Measurements from ENCODE around the gene KLC1. TPM values are rescaled to one million over a fixed set of nuclear protein-coding genes. Genes with fewer than 3 reads are reported as not detected.
A peak's percentile ranks its signal among the peaks of the same experiment; 100 is the strongest.

The KLC1 gene
- polyA plus RNA-seq, 2 of the 4 experiments (the other 2 are of a cell fraction) = 81.8 to 150 TPM

DNA sequence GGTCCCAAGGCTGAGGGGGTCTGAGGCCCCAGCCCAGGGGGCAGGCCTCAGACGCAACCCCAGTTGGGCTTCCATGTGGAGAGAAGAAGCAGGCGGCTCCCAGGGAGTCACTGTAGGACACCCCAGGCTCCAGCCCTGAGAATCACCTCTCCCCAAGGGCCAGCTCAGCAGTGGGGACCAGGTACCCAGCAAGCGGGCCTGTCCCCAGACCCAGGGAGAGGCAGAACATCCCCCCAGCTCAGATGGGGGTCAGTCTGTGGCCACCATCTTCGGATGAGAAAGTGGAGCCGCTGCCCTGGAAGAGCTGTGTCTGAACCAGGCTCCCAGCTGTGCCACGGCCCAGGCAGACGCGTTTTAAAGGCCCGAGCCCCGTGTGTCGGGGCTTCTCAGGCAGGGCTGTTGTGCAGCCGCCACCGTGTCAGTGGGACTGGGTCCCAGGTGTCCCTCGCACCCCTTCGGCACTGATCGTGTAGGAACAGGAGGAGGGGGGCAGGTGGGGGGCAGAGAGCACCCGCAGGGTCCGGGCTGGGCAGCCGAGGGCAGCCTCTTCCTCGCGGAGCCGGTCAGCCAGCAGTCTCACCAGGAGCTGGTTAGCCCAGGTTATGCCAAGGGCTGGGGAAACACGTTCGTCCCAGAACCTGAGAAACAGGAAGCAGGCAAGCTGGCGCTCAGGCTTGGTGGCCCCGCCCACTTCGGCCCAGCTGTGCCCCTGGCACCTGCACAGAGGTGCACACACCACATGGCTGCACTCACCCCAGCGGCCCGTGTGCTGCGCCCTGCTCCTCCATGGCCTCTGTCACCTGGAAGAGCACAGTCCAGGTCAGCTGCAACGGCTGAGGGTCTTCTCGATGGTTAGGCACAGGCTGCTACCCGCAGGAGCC, 69.6 kb downstream of the KLC1 start:
- Histone ChIP-seq H3K4me3 (no peak overlapping the region), H3K4me1 (peaks cover under 1% of the 10 kb centered on the region; the same call in 1 of the 3 replicates), H3K9me3 (no peaks in the 10 kb centered on the region), H3K27ac (no peak overlapping the region), H3K4me2 (no peak overlapping the region)
- 94% methylated on average over 14 of the region's 33 CpGs for WGBS (ENCODE audit: missing lambda C conversion rate)
- TF ChIP-seq POLR2AphosphoS2 (conservative IDR thresholded peaks at IDR 0.05; ENCODE audit: low read length) = 0 out of 2 replicates have a peak, but pooled peaks have one; percentile 49
- TF ChIP-seq MAFK (IDR thresholded peaks at IDR 0.05; ENCODE audit: partially characterized antibody) = no peak
- FAIRE-seq (no peak), ATAC-seq (peak in 1 of 2 experiments; percentile 5; a peak in 3 of 6 replicates), DNase-seq (ENCODE audit: low read depth in 1 of 2, low spot score in 1 of 2) (no peak)
- POLR2A ChIA-PET = no interaction called here
- CTCF ChIA-PET = interaction anchor here (0.6 to 1.6 kb wide), 4 partner anchors 13 to 32 kb away, joined by 3 to 6 read pairs (median 3); no protein-coding TSS in a partner anchor

- FAIRE-seq (no peak), ATAC-seq (no peak), DNase-seq (ENCODE audit: low read depth in 1 of 2, low spot score in 1 of 2) (no peak)
- TF ChIP-seq FOXS1 (CRISPR knock-in tag; IDR thresholded peaks at IDR 0.05) = no peak
- no peak for TF ChIP-seq CBX2 (IDR thresholded peaks at IDR 0.05; ENCODE audit: borderline replicate concordance, low read depth)
- TF ChIP-seq ZC3H11A (IDR thresholded peaks at IDR 0.05) = no peak
- TF ChIP-seq, protein P1, sequence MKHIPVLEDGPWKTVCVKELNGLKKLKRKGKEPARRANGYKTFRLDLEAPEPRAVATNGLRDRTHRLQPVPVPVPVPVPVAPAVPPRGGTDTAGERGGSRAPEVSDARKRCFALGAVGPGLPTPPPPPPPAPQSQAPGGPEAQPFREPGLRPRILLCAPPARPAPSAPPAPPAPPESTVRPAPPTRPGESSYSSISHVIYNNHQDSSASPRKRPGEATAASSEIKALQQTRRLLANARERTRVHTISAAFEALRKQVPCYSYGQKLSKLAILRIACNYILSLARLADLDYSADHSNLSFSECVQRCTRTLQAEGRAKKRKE (CRISPR knock-in tag; IDR thresholded peaks at IDR 0.05; ENCODE audit: low read depth) = no peak
- no peak for TF ChIP-seq GATA3 (IDR thresholded peaks at IDR 0.05; ENCODE audit: borderline replicate concordance)
- no peak for TF ChIP-seq CHD2 (IDR thresholded peaks at IDR 0.05; ENCODE audit: low read length, partially characterized antibody)
- TF ChIP-seq, protein P2, sequence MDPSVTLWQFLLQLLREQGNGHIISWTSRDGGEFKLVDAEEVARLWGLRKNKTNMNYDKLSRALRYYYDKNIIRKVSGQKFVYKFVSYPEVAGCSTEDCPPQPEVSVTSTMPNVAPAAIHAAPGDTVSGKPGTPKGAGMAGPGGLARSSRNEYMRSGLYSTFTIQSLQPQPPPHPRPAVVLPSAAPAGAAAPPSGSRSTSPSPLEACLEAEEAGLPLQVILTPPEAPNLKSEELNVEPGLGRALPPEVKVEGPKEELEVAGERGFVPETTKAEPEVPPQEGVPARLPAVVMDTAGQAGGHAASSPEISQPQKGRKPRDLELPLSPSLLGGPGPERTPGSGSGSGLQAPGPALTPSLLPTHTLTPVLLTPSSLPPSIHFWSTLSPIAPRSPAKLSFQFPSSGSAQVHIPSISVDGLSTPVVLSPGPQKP (IDR thresholded peaks at IDR 0.05; ENCODE audit: low read depth, low read length) = no peak
- TF ChIP-seq ZNF302 (CRISPR knock-in tag; IDR thresholded peaks at IDR 0.05) = no peak
- TF ChIP-seq MAFK (IDR thresholded peaks at IDR 0.05; ENCODE audit: partially characterized antibody) = no peak
- TF ChIP-seq USF2 (IDR thresholded peaks at IDR 0.05) = no peak
- TF ChIP-seq JUNB (IDR thresholded peaks at IDR 0.05) = no peak
- WGBS (ENCODE audit: missing lambda C conversion rate) = 96% methylated on average over 13 of the region's 17 CpGs
- ChIA-PET POLR2A (no interaction called here), CTCF (interaction anchor here (0.6 to 1.5 kb wide), 2 partner anchors 19 to 32 kb away, joined by 3 to 6 read pairs; no protein-coding TSS in a partner anchor)
- H3K4me2 ChIP-seq = no peak overlapping the region
- no peak overlapping the region for H3K4me3 ChIP-seq
- H3K4me1 ChIP-seq = no peaks in the 10 kb centered on the region
- no peak overlapping the region for H3K27ac ChIP-seq
- no peaks in the 10 kb centered on the region for H3K9me3 ChIP-seq
These were observed 70.2 kb downstream of the KLC1 start for GRCh38 chr14:103699261-103699661.

DNA sequence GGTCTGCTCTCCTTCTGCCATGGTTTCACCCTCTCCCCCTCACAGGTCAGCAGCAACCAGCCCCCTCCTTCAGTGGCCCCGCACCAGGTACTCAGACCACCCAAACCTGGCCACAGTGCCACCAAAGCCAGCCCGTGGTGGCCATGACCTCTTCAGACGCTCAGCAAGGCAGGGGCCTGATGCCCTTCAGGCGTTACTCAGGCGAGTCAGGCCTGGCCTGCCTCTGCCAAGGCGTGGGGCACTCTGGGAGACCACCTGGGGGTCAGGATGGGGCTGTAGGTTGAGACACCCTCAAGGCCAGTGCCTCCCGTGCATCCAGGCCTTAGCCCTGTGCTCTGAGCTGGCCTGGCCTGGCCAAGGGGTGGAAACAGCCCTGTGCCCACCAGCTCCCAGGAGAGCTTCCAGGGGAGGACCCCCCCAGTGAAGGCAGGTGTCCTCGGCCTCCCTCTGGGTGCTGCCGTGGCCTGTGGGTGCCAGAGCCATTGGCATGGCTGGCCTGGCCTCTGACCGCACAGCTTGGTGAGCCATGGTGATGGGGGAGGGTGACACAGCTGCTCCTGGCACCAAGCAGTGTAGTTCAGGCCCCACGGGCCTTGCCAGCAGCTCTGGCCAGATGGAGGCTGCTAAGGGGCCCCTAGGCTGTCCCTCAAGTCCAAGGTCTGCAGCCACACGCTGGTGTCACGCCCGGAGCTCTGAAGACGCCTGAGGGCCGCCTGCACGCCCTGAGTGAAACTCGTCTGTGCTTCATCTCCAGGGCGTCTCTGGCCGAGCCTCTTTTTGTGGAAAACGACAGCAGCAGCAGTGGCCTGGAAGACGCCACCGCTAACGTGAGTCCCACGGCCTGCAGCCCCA, 71.1 kb downstream of the KLC1 start:
- DNase-seq (ENCODE audit: low read depth in 1 of 2, low spot score in 1 of 2) (no peak), FAIRE-seq (no peak), ATAC-seq (peak in 1 of 2 experiments; percentile 8; a peak in 3 of 6 replicates)
- CTCF ChIA-PET = interaction anchor here (0.5 to 1.1 kb wide), 4 partner anchors 13 to 126 kb away, joined by 3 read pairs; no protein-coding TSS in a partner anchor
- POLR2A ChIA-PET = interaction anchor here (1.3 kb wide), 1 partner anchor 15 kb away, joined by 3 read pairs; the partner anchor contains the start of genes XRCC3 and ZFYVE21
- H3K4me1 ChIP-seq = no peaks in the 10 kb centered on the region
- H3K27ac ChIP-seq = no peak overlapping the region
- H3K9me3 ChIP-seq = no peaks in the 10 kb centered on the region
- no peak overlapping the region for H3K4me3 ChIP-seq
- WGBS (ENCODE audit: missing lambda C conversion rate) = 84% methylated on average over 20 of the region's 25 CpGs
- no peak overlapping the region for H3K4me2 ChIP-seq
- TF ChIP-seq ZSCAN20 (CRISPR knock-in tag; IDR thresholded peaks at IDR 0.05) (no peak), PHF8 (IDR thresholded peaks at IDR 0.05; ENCODE audit: borderline replicate concordance, low read depth) (no peak), E2F6 (IDR thresholded peaks at IDR 0.05; ENCODE audit: borderline replicate concordance, low read depth) (no peak), HOXB13 (CRISPR knock-in tag; IDR thresholded peaks at IDR 0.05; ENCODE audit: low read depth) (no peak), RNF2 (IDR thresholded peaks at IDR 0.05; ENCODE audit: borderline replicate concordance, low read depth) (no peak), POLR2A (IDR thresholded peaks at IDR 0.05; ENCODE audit: low read length) (no peak), TP53 (CRISPR knock-in tag; IDR thresholded peaks at IDR 0.05) (no peak), GATA3 (IDR thresholded peaks at IDR 0.05; ENCODE audit: borderline replicate concordance) (no peak), CBX8 (IDR thresholded peaks at IDR 0.05) (no peak), HMGXB4 (CRISPR knock-in tag; IDR thresholded peaks at IDR 0.05; ENCODE audit: borderline replicate concordance) (no peak), RFX5 (IDR thresholded peaks at IDR 0.05) (no peak), CHD2 (IDR thresholded peaks at IDR 0.05; ENCODE audit: low read length, partially characterized antibody) (no peak), FOSL2 (IDR thresholded peaks at IDR 0.05) (no peak), FOSL2 (CRISPR knock-in tag; IDR thresholded peaks at IDR 0.05) (no peak), MAFK (IDR thresholded peaks at IDR 0.05; ENCODE audit: partially characterized antibody) (no peak)
- TF ChIP-seq, protein P3, sequence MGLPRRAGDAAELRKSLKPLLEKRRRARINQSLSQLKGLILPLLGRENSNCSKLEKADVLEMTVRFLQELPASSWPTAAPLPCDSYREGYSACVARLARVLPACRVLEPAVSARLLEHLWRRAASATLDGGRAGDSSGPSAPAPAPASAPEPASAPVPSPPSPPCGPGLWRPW (IDR thresholded peaks at IDR 0.05) = no peak

Measured in A549 (cell line).